GM19468 (cell line): Measurements from ENCODE around the gene C1QTNF12.

Source experiments
- ATAC-seq: cut with Tn5 transposase; IDR thresholded peaks from one replicate; pipeline ENCODE4 v1.9.1; 2021; ENCODE audit warnings: mild to moderate bottlenecking, moderate library complexity, moderate number of reproducible peaks; ENCODE audit not compliant: unreplicated experiment; ENCODE audit errors: extremely low read depth

C1QTNF12 gene

DNA sequence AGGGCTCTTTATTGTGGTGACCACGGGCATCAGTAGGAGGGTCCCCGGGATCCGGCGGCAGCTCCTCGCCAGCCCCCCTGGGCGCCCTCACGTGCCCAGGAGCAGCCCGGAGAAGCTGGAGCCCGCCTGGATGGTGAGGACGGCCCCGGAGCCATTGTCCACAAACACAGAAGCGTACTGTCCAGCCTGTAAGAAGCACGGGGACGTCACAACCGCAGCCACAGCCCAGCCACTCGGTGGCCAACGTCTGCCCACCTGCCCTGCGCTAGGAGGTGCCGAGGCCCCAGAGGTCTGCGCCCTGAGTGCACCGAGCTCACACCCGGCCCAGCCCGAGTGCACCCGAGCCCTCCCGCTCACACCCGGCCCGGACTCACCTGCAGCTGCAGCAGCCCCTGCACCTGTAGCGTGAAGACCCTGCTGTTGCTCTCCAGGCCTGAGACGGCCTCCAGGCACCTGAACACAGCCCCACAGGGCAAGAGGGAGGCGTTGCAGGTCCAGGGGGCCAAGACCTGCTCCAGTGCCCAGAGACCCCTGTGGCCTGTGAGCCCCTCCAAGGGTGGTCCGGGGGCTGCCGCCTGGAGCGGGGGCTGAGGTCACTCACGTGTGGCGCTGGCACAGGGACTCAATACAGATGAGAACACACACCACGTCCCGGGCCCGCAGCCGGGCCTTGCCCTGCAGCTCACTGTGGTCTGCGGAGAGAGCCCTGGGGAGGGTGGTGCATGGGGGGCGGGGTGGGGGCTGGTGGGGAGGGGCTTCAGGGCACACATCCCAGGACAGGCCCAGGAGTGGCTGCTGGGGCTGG is 3.9 kb downstream of the C1QTNF12 start:
- ATAC-seq: no peak

DNA sequence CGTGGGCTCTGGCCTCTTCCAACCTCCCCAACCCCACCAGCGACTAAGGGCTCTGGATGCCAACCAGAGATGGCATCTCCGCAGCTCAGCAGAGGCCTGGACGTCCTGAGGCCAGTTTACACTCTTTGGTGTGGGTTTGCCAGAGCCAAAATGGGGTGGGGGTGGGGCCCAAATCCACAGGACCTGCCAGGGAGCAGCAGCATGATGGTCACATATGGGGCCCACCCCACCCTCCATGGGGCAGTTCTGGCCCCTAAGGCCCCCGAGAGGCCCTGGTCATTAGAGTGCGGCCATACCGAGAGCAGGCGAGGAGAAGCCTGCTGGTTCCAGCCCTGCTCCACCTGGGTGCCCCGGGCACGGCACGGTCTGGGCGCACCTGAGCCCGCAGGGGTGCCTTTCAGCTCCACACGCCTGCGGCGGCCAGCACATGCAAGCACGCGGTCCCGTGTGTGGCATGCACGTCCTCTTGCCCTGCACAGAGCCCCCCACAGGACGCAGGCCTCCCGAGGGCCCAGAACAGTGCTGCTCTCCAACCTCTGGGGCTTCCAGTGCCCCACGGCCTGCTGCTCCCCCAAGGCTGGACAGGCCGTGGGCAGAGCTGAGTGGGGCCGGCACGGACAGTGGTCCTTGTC is 4.8 kb downstream of the C1QTNF12 start:
- no peak for ATAC-seq

DNA sequence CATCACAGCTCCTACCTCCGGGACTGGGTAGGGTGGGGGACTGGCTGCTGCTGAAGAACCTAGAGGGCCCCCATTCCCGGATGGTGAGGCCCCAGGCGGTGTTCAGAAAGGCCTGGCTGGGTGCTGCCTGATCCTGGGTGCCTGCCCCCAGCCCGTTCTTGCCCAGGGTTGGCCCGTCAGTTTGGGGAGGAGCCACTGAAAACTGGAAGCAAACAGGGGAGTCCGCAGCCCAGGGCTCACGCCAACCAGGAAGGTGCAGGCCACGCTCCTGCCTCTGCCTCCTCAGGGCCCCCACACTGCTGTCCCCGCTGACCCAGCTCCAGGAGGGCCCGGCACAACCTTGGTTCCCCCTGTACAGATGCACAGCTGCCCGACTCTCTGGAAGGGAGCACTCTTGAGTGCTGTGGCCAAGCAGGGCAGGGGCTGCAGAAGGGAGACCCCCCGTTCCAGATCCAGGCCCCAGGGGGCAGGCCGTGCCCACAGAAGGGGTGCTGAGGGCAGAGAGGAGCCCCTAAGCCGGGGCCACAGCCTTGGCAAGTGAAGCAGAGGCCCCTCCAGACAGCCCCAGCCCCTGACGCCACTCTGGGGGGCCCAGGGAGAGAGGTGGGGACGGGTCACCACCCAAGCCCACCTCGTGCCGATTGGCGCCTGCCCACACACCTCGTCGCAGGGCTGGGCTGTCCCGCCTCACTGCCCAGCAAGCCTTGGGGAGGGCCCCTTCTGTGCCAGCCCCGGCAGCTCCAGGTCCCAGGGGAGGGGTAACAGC is 5.5 kb downstream of the C1QTNF12 start:
- ATAC-seq: no peak

DNA sequence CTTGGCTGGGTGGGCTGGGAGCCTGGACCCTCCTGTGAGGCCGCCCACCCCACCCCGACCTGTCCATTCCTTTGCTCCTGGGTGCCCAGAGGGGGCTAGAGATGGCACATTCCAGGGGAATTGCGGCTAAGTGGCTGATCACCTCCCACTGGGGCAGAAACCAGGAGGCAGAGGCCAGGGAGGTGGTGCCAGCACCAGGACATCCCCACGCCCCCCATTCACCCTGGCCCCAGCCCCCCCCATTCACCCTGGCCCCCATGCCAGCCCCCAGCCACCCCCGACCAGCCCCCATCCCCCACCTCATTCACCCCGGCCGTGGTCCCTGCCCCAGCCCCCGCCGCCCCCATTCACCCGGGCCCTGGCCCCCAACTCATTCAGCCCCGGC is 6.2 kb downstream of the C1QTNF12 start:
- ATAC-seq: no peak

DNA sequence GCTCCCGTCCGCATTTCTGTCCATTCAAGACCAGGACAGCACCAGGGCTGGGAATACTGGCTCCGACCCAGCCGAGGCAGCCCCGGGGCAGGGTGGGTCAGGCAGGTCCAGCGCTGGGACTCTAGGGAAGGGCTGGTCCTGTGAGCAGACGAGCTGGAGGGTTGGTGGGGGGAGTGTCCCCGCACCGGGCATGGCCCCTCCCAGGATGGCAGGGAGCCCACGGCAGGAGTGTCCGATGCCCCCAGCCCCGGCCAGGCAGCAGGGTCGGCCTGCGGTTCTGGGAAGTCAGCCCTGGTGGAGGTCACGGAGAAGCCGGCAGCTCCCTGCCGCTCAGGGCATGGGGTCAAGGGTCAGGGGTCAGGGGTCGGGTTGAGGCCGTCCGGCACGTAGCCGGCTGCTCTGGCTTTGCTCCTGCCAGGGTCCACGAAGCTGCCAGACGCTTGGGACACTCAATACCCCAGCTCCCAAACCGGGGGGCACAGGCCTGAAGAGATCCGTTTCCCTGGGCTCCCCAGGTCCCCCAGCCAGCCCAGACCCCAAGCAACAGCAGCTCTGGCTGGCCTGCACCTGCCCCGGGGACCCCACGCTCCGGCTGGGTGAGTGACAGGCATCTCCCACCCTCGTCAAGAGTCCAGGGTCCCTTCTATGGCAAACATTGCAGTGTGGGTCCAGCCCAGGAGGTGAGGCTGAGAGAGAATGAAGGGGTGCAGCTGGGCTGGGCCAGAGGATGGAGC is 6.7 kb downstream of the C1QTNF12 start:
- ATAC-seq: no peak

DNA sequence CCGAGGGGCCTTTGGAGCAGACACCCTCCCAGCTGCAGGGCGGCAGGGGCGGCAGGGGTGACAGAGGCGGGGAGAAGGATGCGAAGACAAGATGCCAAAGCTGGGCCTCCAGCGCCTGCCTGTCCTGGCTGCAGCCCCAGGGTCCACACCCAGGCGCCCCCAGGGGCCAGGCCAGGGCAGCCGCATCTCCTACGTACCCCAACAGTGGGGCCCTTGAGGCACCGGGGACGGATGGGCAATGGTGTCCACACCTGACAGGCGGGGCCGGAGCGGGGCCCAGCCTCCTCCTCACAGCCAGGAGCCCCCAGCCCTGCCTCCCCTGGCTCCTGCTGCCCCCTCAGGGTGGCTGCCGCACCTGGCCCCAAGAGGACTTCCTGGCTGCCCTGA is 7.3 kb downstream of the C1QTNF12 start:
- no peak for ATAC-seq

DNA sequence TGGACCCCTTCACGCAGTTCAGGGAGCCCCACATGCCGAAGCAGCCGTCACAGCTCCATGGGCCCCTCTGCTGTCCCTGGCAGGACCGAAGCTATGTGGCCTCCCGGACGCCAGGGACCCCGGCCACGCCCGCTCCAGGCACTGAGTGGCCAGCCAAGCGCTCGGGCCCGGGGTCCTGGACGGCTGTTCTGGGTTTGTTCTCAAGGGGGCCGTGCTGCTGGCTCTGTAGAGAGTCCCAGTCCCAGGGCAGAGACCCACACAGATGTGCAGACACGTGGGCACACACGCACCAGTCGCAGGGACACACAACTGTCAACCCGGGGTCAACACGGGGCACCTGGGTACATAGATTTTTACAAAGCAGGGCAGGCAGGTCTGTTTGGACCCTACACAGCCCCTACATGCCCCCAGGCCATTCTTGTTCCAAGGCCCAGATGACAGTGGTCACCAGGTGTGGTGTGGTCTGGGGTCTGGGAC is 7.8 kb downstream of the C1QTNF12 start:
- no peak for ATAC-seq

DNA sequence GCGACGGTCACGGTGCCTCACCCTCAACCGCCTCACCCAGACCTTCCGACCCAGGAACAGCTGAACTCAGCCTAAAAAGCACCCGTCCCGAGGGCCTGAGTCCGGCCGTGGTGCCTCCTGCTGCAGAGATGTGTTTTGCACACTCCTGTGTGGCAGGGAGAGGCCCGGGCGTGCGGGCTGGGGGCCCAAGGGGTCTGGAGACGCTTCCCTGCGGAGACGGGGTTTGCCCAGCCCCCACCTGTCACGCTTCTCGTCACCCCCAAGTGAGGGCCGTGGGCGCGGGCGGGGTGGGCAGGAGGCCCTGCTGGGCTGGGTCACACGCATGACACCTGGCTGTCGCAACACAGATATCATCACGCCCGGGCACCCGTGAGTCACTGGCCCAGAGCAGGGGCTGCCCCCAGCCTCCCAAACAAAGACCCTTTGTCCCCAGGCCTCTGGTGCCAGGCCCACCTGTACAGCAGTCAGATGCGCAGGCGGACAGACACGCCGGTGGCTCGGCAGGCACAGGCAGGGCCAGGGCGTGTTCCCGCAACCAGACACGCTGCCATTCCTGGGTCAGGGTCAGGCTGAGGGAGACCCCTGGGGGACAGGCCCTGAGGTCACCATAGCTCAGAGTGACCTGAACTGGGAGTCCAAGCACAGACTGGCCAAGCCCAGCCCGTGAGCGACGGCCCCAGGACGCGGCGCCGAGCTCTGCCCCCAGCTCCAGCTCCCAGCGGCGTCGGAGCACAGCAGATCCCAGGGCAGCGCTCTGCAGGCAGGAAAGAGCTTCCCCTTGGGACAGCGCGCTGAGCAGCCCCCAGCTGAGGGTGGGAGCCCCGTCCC is 8.4 kb downstream of the C1QTNF12 start:
- no peak for ATAC-seq

DNA sequence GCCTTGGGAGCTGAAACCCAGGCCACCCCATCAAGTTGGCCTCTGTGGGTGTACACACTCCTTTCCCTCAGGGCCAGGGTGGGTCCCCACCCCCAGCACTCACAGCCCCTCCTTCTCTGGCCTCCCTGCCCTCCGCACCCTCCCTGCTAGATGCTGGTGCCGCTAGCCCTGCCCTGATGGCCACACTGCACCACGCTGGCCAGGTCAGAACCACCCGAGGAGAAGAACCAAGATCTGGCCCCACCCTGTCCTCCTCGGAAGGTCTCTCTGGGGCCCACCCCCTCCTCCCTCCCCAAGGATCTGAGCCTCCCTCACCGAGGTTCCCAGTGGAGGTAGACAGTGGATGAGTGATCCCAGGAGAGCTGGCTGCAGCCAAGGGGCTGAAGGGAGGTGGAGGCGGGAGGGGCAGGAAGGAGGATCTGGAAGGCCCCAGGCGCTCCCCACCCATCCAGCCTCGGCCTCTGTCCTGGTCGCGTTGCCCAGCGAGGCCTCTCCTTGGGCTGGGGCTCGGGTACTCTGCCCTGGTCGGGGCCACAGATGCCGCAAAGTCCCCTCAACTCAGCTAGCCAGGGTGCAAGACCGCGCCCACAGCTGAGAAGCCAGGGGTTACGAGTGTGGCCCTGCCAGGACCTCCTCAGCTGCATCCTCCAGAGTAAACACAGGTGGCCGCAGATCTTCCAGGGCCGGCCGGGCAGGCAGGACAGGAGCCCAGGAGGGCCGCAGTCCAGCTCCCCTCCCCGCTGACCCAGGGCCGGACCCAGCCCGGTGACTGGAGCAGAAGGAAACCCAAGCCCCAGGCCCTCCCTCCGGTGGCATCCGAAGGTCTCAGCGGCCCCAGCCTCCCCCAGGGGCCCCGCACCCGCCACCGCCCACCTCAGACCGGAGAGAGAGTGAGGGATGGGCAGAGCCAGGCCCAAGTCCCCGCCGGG is 9.3 kb downstream of the C1QTNF12 start:
- no peak for ATAC-seq

DNA sequence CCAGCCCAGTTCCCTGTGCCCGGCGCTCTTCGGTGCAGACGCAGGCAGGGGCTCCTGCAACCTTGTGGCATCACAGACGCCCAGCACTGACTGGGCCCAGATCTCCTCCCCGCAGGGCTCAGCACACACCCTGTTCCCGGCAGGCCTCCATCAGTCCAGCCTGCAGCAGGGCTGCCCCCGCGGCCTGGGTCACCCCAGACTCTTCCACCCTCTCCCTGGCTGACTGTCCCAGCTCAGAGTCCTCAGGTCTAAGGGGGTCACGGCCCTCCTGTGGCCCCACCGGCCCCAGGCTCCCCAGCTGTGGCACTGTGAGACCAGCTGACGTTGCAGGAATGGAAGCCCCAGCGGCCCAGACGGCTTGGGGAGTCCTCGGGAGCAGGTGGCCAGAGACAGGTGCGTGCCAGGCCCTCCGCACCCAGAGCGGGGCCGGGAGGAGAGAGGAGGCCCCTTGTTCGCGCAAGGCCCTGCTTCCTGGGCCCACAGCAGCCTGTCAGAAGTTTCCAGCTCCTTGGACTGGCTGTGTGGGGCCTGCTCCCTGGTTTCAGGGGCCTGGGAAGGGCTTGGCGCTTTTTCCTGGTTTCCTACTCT is 10.3 kb downstream of the C1QTNF12 start:
- ATAC-seq: no peak

DNA sequence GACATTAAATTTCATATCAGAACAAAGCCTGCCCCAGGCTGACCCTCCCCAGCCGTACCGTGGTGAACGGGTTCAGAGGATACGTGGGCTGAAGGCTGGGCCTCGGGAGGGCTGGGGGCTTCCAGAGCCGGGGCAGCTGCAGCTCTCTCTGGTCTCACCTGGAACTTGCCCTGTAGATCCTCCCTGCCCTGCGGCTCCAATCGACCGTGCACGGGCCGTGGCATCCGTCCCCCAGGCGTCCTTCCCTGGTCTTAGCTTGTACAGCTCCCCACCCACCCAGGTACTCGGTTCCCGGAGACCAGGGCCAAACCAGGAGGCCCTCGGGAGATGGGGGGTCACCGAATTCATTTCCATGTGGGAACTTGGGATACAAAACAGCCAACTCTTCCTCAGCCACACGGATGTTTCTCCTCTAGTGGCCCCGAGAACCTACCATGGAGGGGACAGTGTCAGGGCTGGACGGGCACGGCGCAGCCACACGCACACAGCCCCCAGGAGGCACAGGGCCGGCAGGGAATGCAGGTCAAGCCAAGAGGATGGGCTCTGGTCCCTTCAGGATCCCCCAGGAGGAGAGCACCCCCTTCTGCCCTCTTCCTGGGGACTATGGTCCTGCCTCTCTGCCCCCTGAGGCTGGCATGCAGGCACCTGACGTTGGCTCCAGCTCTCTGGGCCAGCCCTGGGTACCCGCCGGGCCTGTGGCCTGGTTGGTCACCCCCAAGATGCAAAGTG is 11.3 kb downstream of the C1QTNF12 start:
- no peak for ATAC-seq

DNA sequence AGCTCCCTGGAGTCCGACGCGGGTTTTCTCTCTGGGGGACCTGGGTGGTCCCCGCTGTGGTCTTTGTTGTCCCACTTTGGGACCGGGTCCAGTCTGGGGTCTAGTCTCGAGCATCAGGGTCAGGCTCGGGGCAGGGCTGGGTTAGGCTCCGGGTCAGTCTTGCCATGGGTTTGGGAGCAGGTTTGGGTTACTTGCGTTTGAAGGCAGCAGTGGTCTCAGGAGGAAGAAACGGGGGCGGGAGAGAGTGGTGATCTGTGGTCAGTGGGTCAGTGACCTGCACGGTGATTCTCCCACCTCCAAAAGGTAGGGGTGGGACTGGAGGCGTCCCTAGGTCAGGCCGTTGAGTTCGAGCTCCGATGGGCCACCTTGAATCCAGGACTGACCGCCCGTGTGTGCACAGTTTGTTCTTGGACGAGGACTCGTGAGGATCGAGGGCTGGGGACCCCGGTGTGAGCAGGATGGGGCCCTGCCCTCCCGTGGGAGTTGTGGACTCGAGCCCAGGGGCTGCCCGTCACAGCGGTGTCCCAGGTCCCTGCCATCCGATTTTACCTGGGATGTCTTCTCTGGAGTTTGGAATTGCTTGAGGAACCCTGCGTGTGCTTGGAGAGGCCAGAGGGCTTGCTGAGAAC is 12.2 kb downstream of the C1QTNF12 start:
- ATAC-seq: no peak

DNA sequence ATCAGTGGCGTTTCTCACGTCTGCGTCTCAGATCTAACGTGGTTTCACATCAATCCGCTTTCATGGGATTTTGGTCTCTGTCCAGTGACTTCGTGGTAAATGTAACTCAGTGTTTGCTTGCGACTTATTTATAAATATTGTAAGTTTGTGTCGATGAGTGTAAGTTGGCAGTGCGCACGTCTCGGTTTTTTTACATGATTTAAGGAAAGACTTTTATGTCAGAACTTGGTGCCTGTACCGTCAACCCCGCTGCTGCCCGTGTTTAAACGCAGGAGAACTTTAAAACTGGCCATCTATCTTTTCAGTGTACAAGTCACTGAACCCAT is 13.0 kb downstream of the C1QTNF12 start:
- no peak for ATAC-seq

DNA sequence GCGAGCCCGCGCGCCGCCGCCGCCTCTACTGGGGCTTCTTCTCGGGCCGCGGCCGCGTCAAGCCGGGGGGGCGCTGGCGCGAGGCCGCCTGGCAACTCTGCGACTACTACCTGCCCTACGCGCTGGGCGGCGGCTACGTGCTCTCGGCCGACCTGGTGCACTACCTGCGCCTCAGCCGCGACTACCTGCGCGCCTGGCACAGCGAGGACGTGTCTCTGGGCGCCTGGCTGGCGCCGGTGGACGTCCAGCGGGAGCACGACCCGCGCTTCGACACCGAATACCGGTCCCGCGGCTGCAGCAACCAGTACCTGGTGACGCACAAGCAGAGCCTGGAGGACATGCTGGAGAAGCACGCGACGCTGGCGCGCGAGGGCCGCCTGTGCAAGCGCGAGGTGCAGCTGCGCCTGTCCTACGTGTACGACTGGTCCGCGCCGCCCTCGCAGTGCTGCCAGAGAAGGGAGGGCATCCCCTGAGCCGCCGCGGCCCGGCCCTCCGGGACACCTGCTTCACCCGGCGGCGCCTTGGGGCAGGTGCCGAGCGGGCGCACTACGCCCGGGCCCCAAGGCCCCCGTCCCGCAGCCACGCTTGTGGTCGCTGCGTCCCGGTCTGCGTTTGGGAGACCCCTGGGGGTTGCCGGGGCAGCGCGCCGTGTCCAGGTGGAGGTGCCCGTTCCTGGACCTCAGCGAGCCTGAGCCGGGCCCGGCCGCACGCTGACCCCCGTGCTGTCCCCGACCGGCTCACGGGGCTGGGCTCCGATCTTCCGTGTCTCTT is 13.5 kb downstream of the C1QTNF12 start:
- ATAC-seq: no peak

DNA sequence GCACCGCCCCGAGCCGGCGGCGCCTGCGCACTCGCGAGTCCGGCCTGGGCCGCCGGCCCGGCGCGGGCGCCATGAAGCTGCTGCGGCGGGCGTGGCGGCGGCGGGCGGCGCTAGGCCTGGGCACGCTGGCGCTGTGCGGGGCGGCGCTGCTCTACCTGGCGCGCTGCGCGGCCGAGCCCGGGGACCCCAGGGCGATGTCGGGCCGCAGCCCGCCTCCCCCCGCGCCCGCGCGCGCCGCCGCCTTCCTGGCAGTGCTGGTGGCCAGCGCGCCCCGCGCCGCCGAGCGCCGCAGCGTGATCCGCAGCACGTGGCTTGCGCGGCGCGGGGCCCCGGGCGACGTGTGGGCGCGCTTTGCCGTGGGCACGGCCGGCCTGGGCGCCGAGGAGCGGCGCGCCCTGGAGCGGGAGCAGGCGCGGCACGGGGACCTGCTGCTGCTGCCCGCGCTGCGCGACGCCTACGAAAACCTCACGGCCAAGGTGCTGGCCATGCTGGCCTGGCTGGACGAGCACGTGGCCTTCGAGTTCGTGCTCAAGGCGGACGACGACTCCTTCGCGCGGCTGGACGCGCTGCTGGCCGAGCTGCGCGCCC is 14.2 kb downstream of the C1QTNF12 start, which contains the start of gene B3GALT6:
TSS of gene B3GALT6 (plus strand) at position 30 of the 588 bp plus-strand sequence. CDS start at position 72, 42 bp downstream.
- ATAC-seq: no peak
